NK-92 (cell line): ENCODE measurements around the gene MRAP.
"Not testable (repeated sequence)": the region's sequence is repeated elsewhere in the genome, so short reads cannot be mapped to it uniquely, and the experiment has no call there.

Experiments used
- DNase-seq: peaks from one replicate; lab custom pipeline; 2025; ENCODE audit not compliant: unreplicated experiment; lab: John Stamatoyannopoulos, UW

MRAP gene

GRCh38 chr21:32298658-32299081, at the start of gene MRAP:
MRAP (plus strand) TSS chr21:32298855; CDS start chr21:32298972, 117 bp downstream.
- DNase-seq: no peak

- DNase-seq: no peak
These were observed 49.0 kb upstream of the MRAP start for GRCh38 chr21:32249511-32250280.

GRCh38 chr21:32252136-32252535, 46.5 kb upstream of the MRAP start:
- no peak for DNase-seq

- DNase-seq: no peak
These were observed 45.4 kb upstream of the MRAP start for GRCh38 chr21:32253215-32253641.

- DNase-seq: no peak
These were observed 42.4 kb upstream of the MRAP start for GRCh38 chr21:32256251-32256650.

- DNase-seq: no peak
These were observed 41.6 kb upstream of the MRAP start for GRCh38 chr21:32256873-32257620.

GRCh38 chr21:32257962-32258785, 40.5 kb upstream of the MRAP start:
- DNase-seq: no peak

GRCh38 chr21:32258786-32259048, 39.9 kb upstream of the MRAP start:
- DNase-seq: not testable (repeated sequence)

GRCh38 chr21:32260130-32260529, 38.5 kb upstream of the MRAP start:
- DNase-seq: no peak

GRCh38 chr21:32261929-32262328, 36.7 kb upstream of the MRAP start:
- no peak for DNase-seq

- DNase-seq: not testable (repeated sequence)
These were observed 33.3 kb upstream of the MRAP start for GRCh38 chr21:32265321-32265720.

GRCh38 chr21:32270748-32271147, 27.9 kb upstream of the MRAP start:
- no peak for DNase-seq

GRCh38 chr21:32276671-32277070, 22.0 kb upstream of the MRAP start:
- DNase-seq: no peak

GRCh38 chr21:32278103-32278502, 20.6 kb upstream of the MRAP start:
- no peak for DNase-seq

GRCh38 chr21:32278518-32279376, 19.9 kb upstream of the MRAP start, which contains the start of gene MIS18A:
MIS18A (minus strand) TSS chr21:32279049; CDS start chr21:32279014, 35 bp downstream.
- DNase-seq: peak; percentile 94

GRCh38 chr21:32279377-32279680, 19.3 kb upstream of the MRAP start:
- DNase-seq: no peak

- no peak for DNase-seq
These were observed 17.1 kb upstream of the MRAP start for GRCh38 chr21:32281531-32281930.

- DNase-seq: no peak
These were observed 15.7 kb upstream of the MRAP start for GRCh38 chr21:32282992-32283391.

GRCh38 chr21:32285476-32285875, 13.2 kb upstream of the MRAP start:
- DNase-seq: no peak

GRCh38 chr21:32297449-32297848, 1.2 kb upstream of the MRAP start:
- no peak for DNase-seq

GRCh38 chr21:32298148-32298559, 501 bp upstream of the MRAP start:
- DNase-seq: no peak
